ENCODE data around the gene SLC51A. TPM values are rescaled to one million over a fixed set of nuclear protein-coding genes. Genes with fewer than 3 reads are reported as not detected.

Gene SLC51A
- total and polyA plus RNA-seq, 2 of the 13 experiments (the other 11 are each of a cell fraction or from before 2014, with no cell fraction given) = 4.3 to 48.8 TPM

DNA sequence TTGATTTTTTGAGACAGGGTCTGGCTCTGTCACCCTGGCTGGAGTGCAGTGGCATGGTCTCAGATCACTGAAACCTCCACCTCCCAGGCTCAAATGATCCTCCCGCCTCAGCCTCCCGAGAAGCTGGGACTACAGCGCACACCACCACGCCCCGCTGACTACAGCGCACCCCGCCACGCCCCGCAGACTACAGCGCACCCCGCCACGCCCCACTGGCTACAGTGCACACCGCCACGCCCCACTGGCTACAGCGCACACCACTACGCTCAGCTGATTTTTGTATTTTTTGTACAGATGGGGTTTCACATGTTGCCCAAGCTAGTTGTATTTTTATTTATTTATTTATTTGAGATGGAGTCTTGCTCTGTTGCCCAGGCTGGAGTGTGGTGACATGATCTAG is 35.6 kb downstream of the SLC51A start:
- no peak overlapping the region for H3K9ac ChIP-seq (ENCODE audit: insufficient read depth, low read depth, low read length)
- no peaks in the 10 kb centered on the region for H3K9me3 ChIP-seq (ENCODE audit: low read length)
- WGBS (ENCODE audit: low lambda C conversion rate) = 98% methylated on average over 16 of the region's 16 CpGs
- POLR2A ChIA-PET = no interaction called here
- no peaks in the 10 kb centered on the region for H4K20me1 ChIP-seq (ENCODE audit: insufficient read depth, low read length)
- H3K79me2 ChIP-seq (ENCODE audit: insufficient read depth, low read length) = no peaks in the 10 kb centered on the region
- peaks cover 7 to 12% of the 10 kb centered on the region in 2 experiments for H3K36me3 ChIP-seq (replicated peaks in 1 of 2; ENCODE audit: control insufficient read depth in 1 of 2, insufficient read depth in 2 of 2, low read length in 2 of 2)
- TF ChIP-seq ZNF598 (CRISPR knock-in tag; IDR thresholded peaks at IDR 0.05; ENCODE audit: borderline replicate concordance) (no peak), SMYD3 (CRISPR knock-in tag; IDR thresholded peaks at IDR 0.05) (no peak), GATA4 (IDR thresholded peaks at IDR 0.05; ENCODE audit: borderline replicate concordance, low read depth) (no peak), ARNTL (CRISPR knock-in tag; IDR thresholded peaks at IDR 0.05) (no peak), ATAD3A (CRISPR knock-in tag; IDR thresholded peaks at IDR 0.05) (no peak), SIX4 (CRISPR knock-in tag; IDR thresholded peaks at IDR 0.05) (no peak), ZNF232 (CRISPR knock-in tag; IDR thresholded peaks at IDR 0.05; ENCODE audit: borderline replicate concordance) (no peak), ONECUT2 (CRISPR knock-in tag; IDR thresholded peaks at IDR 0.05) (no peak), ZNF354B (CRISPR knock-in tag; IDR thresholded peaks at IDR 0.05) (no peak), NCOA5 (CRISPR knock-in tag; IDR thresholded peaks at IDR 0.05) (no peak), ZNF572 (CRISPR knock-in tag; IDR thresholded peaks at IDR 0.05) (no peak), ZNF253 (CRISPR knock-in tag; IDR thresholded peaks at IDR 0.05; ENCODE audit: borderline replicate concordance) (no peak), AGO2 (optimal IDR thresholded peaks at IDR 0.05; ENCODE audit: low read depth, low read length) (no peak)
- TF ChIP-seq, protein P1, sequence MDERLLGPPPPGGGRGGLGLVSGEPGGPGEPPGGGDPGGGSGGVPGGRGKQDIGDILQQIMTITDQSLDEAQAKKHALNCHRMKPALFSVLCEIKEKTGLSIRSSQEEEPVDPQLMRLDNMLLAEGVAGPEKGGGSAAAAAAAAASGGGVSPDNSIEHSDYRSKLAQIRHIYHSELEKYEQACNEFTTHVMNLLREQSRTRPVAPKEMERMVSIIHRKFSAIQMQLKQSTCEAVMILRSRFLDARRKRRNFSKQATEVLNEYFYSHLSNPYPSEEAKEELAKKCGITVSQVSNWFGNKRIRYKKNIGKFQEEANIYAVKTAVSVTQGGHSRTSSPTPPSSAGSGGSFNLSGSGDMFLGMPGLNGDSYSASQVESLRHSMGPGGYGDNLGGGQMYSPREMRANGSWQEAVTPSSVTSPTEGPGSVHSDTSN (CRISPR knock-in tag; IDR thresholded peaks at IDR 0.05) = no peak
- TF ChIP-seq, protein P2, sequence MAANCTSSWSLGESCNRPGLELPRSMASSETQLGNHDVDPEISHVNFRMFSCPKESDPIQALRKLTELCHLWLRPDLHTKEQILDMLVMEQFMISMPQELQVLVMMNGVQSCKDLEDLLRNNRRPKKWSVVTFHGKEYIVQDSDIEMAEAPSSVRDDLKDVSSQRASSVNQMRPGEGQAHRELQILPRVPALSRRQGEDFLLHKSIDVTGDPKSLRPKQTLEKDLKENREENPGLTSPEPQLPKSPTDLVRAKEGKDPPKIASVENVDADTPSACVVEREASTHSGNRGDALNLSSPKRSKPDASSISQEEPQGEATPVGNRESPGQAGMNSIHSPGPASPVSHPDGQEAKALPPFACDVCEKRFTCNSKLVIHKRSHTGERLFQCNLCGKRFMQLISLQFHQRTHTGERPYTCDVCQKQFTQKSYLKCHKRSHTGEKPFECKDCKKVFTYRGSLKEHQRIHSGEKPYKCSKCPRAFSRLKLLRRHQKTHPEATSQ (CRISPR knock-in tag; IDR thresholded peaks at IDR 0.05; ENCODE audit: borderline replicate concordance) = no peak
- peaks cover 17% of the 10 kb centered on the region for H3K4me1 ChIP-seq (ENCODE audit: insufficient read depth, low read length)
- H3K4me3 ChIP-seq (replicated peaks in 1 of 3; ENCODE audit: insufficient read depth in 1 of 3, low read depth in 2 of 3, low read length in 3 of 3) = no peak overlapping the region
- H2AFZ ChIP-seq (ENCODE audit: low read length) = no peak overlapping the region
- no peaks in the 10 kb centered on the region for H3K27me3 ChIP-seq (ENCODE audit: control insufficient read depth in 1 of 2, insufficient read depth in 2 of 2, low read length in 2 of 2)
- ATAC-seq (no peak), DNase-seq (ENCODE audit: low spot score) (no peak), FAIRE-seq (no peak)
- in situ Hi-C loops (cut with HindIII; ENCODE audit: extremely low pct_ligation_motif_present, low pct_unique_long_range_greater_than_20kb) = no loop called here
- no peak overlapping the region for H3K4me2 ChIP-seq (ENCODE audit: low read depth, low read length)
- intact Hi-C loops (cut with micrococcal nuclease; ENCODE audit: unreplicated experiment) = no loop called here
- BruUV-seq (replicated peaks) = no TSS peak
- CTCF ChIA-PET (ENCODE audit: low intra/inter-chr PET ratio, low total read pairs) = no interaction called here
- H3K27ac ChIP-seq (ENCODE audit: extremely low read length, insufficient read depth, low read length) = no peak overlapping the region
